ENCODE data around the gene ZNF205. TPM values are rescaled to one million over a fixed set of nuclear protein-coding genes. Genes with fewer than 3 reads are reported as not detected.
A peak's percentile ranks its signal among the peaks of the same experiment; 100 is the strongest.
"Not testable (repeated sequence)": the region's sequence is repeated elsewhere in the genome, so short reads cannot be mapped to it uniquely, and the experiment has no call there.

ZNF205 gene
- total RNA-seq, 1 experiment from 2014 or later = 40.2 TPM

GRCh38 chr16:3123986-3124886 lies 11.8 kb downstream of the ZNF205 start:
- H3K36me3 ChIP-seq (replicated peaks; ENCODE audit: control insufficient read depth, insufficient read depth, low read length) = peaks cover 2% of the 10 kb centered on the region
- DNase-seq = peak; percentile 99
- H3K4me3 ChIP-seq (ENCODE audit: insufficient read depth, low read depth, low read length) = peak overlapping the region; percentile 67
- no peaks in the 10 kb centered on the region for H3K27me3 ChIP-seq (ENCODE audit: control insufficient read depth, insufficient read depth, low read length)

DNA sequence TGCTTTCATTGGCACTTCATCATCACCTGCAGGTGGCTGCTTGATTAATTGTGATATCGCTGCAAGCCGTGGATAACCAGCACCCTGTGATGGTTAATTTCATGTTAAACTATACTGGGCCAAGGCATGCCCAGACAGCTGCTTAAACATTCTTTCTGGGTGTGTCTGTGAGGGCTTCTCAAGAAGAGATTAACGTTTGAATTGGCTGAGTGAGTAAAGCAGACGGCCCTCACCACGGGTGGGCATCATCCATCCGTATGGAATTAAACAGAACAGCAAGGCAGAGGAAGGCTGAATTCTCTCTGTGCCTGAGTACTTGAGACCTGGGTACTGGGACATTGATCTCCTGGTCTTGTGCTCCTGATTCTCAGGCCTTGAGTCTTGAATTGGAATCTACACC lies 15.4 kb downstream of the ZNF205 start:
- Histone ChIP-seq H3K36me3 (replicated peaks; ENCODE audit: control insufficient read depth, insufficient read depth, low read length) (peaks cover 4% of the 10 kb centered on the region), H3K4me3 (ENCODE audit: insufficient read depth, low read depth, low read length) (no peak overlapping the region), H3K27me3 (ENCODE audit: control insufficient read depth, insufficient read depth, low read length) (no peaks in the 10 kb centered on the region)
- no peak for DNase-seq

GRCh38 chr16:3129137-3130131 lies 17.0 kb downstream of the ZNF205 start:
- Histone ChIP-seq H3K27me3 (ENCODE audit: control insufficient read depth, insufficient read depth, low read length) (no peaks in the 10 kb centered on the region), H3K4me3 (ENCODE audit: insufficient read depth, low read depth, low read length) (no peak overlapping the region), H3K36me3 (replicated peaks; ENCODE audit: control insufficient read depth, insufficient read depth, low read length) (peaks cover 4% of the 10 kb centered on the region)
- DNase-seq = peak; percentile 74

- Histone ChIP-seq H3K4me3 (ENCODE audit: insufficient read depth, low read depth, low read length) (no peak overlapping the region), H3K27me3 (ENCODE audit: control insufficient read depth, insufficient read depth, low read length) (no peaks in the 10 kb centered on the region), H3K36me3 (replicated peaks; ENCODE audit: control insufficient read depth, insufficient read depth, low read length) (peaks cover 4% of the 10 kb centered on the region)
- peak; percentile 82 for DNase-seq
These were observed 19.5 kb downstream of the ZNF205 start for GRCh38 chr16:3131755-3132377.

DNA sequence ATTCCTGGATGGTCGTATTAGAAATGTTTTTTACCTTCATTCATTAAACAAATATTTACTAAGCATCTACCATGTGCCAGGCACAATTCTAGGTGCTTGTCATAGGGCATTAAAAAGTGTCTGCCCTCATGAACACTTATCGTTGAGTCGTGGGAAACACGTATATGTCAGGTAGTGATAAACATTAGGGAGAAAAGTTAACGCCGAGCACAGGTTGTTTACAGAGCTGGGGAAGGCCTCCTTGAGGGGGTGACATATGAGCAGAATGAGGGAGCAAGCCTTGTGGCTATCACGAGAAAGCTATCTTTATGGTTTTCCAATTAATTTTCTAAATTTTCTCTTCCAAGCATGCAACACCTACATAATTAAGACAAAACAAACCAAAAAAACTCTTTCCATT lies 21.5 kb downstream of the ZNF205 start:
- Histone ChIP-seq H3K36me3 (replicated peaks; ENCODE audit: control insufficient read depth, insufficient read depth, low read length) (peaks cover 2% of the 10 kb centered on the region), H3K27me3 (ENCODE audit: control insufficient read depth, insufficient read depth, low read length) (no peaks in the 10 kb centered on the region), H3K4me3 (ENCODE audit: insufficient read depth, low read depth, low read length) (peak overlapping the region; percentile 91)
- no peak for DNase-seq

GRCh38 chr16:3134338-3135125 lies 22.1 kb downstream of the ZNF205 start, which contains the start of gene ZNF213:
Gene ZNF213 (plus strand): TSS chr16:3135029. CDS start chr16:3137281, 2,252 bp downstream.
- peak; percentile 96 for DNase-seq
- Histone ChIP-seq H3K4me3 (ENCODE audit: insufficient read depth, low read depth, low read length) (peak within 1 kb of the TSS; percentile 91), H3K27me3 (ENCODE audit: control insufficient read depth, insufficient read depth, low read length) (no peaks in the 10 kb centered on the region), H3K36me3 (replicated peaks; ENCODE audit: control insufficient read depth, insufficient read depth, low read length) (peaks cover 2% of the 10 kb centered on the region)

- Histone ChIP-seq H3K36me3 (replicated peaks; ENCODE audit: control insufficient read depth, insufficient read depth, low read length) (peaks cover 2% of the 10 kb centered on the region), H3K27me3 (ENCODE audit: control insufficient read depth, insufficient read depth, low read length) (no peaks in the 10 kb centered on the region), H3K4me3 (ENCODE audit: insufficient read depth, low read depth, low read length) (peak overlapping the region; percentile 90)
- no peak for DNase-seq
These were observed 22.8 kb downstream of the ZNF205 start for GRCh38 chr16:3135126-3135715.

- Histone ChIP-seq H3K36me3 (replicated peaks; ENCODE audit: control insufficient read depth, insufficient read depth, low read length) (no peaks in the 10 kb centered on the region), H3K27me3 (ENCODE audit: control insufficient read depth, insufficient read depth, low read length) (no peaks in the 10 kb centered on the region), H3K4me3 (ENCODE audit: insufficient read depth, low read depth, low read length) (no peak overlapping the region)
- DNase-seq = no peak
These were observed 24.9 kb downstream of the ZNF205 start for GRCh38 chr16:3137267-3137666.

DNA sequence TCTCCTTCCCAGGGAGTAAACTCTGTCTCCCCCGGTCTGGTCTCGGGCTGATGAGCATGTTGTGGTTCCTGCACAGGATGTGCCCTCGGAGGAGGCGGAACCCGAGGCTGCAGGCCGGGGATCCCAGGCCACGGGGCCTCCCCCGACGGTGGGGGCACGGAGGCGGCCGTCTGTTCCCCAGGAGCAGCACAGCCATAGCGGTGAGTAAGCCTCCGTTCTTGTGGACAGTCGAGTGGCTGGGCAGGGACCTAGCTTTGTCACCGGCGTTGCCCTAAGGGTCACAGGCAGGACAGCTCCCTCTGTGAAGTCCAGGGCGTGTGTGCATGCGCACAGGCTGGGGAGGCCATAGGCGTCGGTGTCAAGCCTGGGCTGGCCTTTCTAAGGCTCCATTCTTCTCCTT lies 26.0 kb downstream of the ZNF205 start:
- DNase-seq = no peak
- H3K4me3 ChIP-seq (ENCODE audit: insufficient read depth, low read depth, low read length) = no peak overlapping the region
- H3K36me3 ChIP-seq (replicated peaks; ENCODE audit: control insufficient read depth, insufficient read depth, low read length) = no peaks in the 10 kb centered on the region
- H3K27me3 ChIP-seq (ENCODE audit: control insufficient read depth, insufficient read depth, low read length) = no peaks in the 10 kb centered on the region

DNA sequence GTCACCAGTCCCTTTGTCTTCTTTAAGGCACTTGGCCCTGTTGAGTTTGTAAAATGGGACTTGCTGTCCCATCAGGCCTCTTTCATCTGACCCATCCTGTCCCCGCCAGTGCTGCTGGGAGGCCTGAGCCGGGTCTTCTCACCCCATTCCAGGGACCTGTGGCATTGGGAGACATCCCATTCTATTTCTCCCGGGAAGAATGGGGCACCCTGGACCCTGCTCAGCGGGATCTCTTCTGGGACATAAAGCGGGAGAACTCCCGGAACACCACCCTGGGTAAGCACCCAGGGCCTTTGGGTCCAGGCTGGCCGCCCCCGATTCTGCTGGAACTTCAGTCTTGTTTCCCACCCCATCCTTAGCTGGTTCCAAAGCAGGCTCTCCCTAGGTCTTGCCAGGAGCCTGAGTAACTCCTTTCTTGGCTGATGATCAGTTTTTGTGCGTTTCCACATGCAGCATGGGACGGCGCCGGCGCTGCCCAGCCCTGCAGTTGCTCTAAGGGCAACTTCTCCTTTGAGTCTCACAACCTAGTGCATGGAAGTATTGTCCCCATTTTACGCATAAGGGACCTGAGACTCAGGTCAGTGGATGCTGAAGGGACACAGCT lies 26.5 kb downstream of the ZNF205 start:
- H3K4me3 ChIP-seq (ENCODE audit: insufficient read depth, low read depth, low read length) = no peak overlapping the region
- no peaks in the 10 kb centered on the region for H3K36me3 ChIP-seq (replicated peaks; ENCODE audit: control insufficient read depth, insufficient read depth, low read length)
- no peak for DNase-seq

DNA sequence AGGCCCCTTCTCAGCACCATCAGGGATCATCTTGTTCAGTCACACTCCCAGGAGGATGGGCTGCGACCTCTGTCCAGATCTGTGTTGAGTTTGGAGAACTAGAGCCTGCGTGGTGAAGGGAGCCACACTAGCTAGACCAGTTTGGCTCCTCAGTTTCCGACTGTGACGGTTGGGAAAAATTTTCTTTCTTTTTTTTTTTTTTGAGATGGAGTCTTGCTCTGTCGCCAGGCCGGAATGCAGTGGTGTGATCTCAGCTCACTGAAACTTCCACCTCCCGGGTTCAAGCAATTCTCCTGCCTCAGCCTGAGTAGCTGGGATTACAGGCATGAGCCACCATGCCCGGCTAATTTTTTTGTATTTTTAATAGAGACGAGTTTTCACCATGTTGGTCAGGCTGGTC lies 27.2 kb downstream of the ZNF205 start:
- DNase-seq; H3K27me3 ChIP-seq (ENCODE audit: control insufficient read depth, insufficient read depth, low read length); H3K4me3 ChIP-seq (ENCODE audit: insufficient read depth, low read depth, low read length); H3K36me3 ChIP-seq (replicated peaks; ENCODE audit: control insufficient read depth, insufficient read depth, low read length): not testable (repeated sequence)

More for the DNA sequence above, 26.5 kb downstream of the ZNF205 start:
- H3K27me3 ChIP-seq (ENCODE audit: control insufficient read depth, insufficient read depth, low read length) = no peaks in the 10 kb centered on the region

- no peak for DNase-seq
- Histone ChIP-seq H3K36me3 (replicated peaks; ENCODE audit: control insufficient read depth, insufficient read depth, low read length) (no peaks in the 10 kb centered on the region), H3K27me3 (ENCODE audit: control insufficient read depth, insufficient read depth, low read length) (no peaks in the 10 kb centered on the region), H3K4me3 (ENCODE audit: insufficient read depth, low read depth, low read length) (no peak overlapping the region)
These were observed 28.4 kb downstream of the ZNF205 start for GRCh38 chr16:3140603-3141427.
